NB4 (cell line): ENCODE results near the gene ZIK1.

ENCODE experiments used
- POLR2A ChIP-seq: IDR thresholded peaks from 2 replicates; pipeline ENCODE4 v1.6.1; 2011; ENCODE audit warnings: mild to moderate bottlenecking; ENCODE audit not compliant: insufficient read length; ENCODE audit errors: extremely low read depth
- TF ChIP-seq, protein P1 (sequence below): IDR thresholded peaks from one replicate; pipeline ENCODE4 v1.5.1; 2012; ENCODE audit warnings: low read depth, low read length

DNA sequence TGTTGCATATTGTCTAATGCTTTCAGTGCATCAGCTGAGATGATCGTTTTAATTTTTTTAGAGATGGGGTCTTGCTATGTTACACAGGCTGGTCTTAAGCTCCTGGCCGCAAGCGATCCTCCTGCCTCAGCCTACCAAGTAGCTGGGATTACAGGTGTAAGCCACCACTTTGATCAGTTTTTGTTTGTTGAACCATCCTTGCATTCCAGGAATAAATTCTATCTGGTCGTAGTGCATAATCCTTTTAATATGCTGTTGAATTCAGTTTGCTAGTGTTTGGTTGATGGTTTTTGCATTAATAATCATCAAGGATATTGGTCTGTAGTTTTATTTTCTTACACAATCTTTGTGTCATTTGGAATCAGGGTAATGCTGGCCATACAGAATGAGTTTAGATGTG is 53.4 kb downstream of the ZIK1 start:
- TF ChIP-seq, protein P1, sequence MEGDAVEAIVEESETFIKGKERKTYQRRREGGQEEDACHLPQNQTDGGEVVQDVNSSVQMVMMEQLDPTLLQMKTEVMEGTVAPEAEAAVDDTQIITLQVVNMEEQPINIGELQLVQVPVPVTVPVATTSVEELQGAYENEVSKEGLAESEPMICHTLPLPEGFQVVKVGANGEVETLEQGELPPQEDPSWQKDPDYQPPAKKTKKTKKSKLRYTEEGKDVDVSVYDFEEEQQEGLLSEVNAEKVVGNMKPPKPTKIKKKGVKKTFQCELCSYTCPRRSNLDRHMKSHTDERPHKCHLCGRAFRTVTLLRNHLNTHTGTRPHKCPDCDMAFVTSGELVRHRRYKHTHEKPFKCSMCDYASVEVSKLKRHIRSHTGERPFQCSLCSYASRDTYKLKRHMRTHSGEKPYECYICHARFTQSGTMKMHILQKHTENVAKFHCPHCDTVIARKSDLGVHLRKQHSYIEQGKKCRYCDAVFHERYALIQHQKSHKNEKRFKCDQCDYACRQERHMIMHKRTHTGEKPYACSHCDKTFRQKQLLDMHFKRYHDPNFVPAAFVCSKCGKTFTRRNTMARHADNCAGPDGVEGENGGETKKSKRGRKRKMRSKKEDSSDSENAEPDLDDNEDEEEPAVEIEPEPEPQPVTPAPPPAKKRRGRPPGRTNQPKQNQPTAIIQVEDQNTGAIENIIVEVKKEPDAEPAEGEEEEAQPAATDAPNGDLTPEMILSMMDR: no peak
- no peak for TF ChIP-seq POLR2A
